HepG2 (cell line): ENCODE data around the gene SLC13A5. TPM values are rescaled to one million over a fixed set of nuclear protein-coding genes. Genes with fewer than 3 reads are reported as not detected.

Experiments used
- AKAP8 ChIP-seq: sonication (generic); formaldehyde crosslinking; IDR thresholded peaks from 2 replicates; pipeline ENCODE4 v1.5.1; 2020; ENCODE audit warnings: mild to moderate bottlenecking, missing genetic modification reagents
- FOXK2 ChIP-seq: fragments of 450-650 bp; IDR thresholded peaks from 2 replicates; pipeline ENCODE4 v1.6.1; 2016
- GZF1 ChIP-seq: sonication (generic); formaldehyde crosslinking; IDR thresholded peaks from 2 replicates; pipeline ENCODE4 v1.5.1; 2020; ENCODE audit warnings: mild to moderate bottlenecking, missing genetic modification reagents
- PHF5A ChIP-seq: IDR thresholded peaks from one replicate; pipeline ENCODE4 v1.6.1; 2018; ENCODE audit warnings: low read depth, missing genetic modification reagents; ENCODE audit not compliant: unreplicated experiment
- TARDBP ChIP-seq: sonication (generic); formaldehyde crosslinking; IDR thresholded peaks from 2 replicates; pipeline ENCODE4 v1.8.0; 2022; ENCODE audit warnings: mild to moderate bottlenecking, missing genetic modification reagents
- ZFAT ChIP-seq: sonication (generic); formaldehyde crosslinking; conservative IDR thresholded peaks from 2 replicates; pipeline ENCODE4 v1.8.1; 2023; ENCODE audit warnings: missing genetic modification reagents, inconsistent platforms
- ZFP62 ChIP-seq: sonication (generic); formaldehyde crosslinking; IDR thresholded peaks from 2 replicates; pipeline ENCODE4 v1.4.0; 2020; ENCODE audit warnings: missing genetic modification reagents
- ZFX ChIP-seq: sonication (generic); formaldehyde crosslinking; IDR thresholded peaks from 2 replicates; pipeline ENCODE4 v1.4.0; 2020; ENCODE audit warnings: mild to moderate bottlenecking, low read depth, missing genetic modification reagents, moderate library complexity
- ZNF253 ChIP-seq: sonication (generic); formaldehyde crosslinking; IDR thresholded peaks from 2 replicates; pipeline ENCODE4 v1.8.0; 2022; ENCODE audit warnings: mild to moderate bottlenecking, missing genetic modification reagents, borderline replicate concordance
- ZNF564 ChIP-seq: sonication (generic); formaldehyde crosslinking; IDR thresholded peaks from 2 replicates; pipeline ENCODE4 v1.8.1; 2023; ENCODE audit warnings: mild to moderate bottlenecking, missing genetic modification reagents
- polyA plus RNA-seq, 8 experiments: library from polyadenylated mRNA; depleted of rRNA in 3 of 8; stranded (reverse) in 7 of 8; unstranded in 1 of 8; fragments of >200 nt; fragmentation: Illumina TruSeq in 4 of 8; extraction: Trizol in 4 of 8; gene quantifications; 2 replicates each; pipeline versions ENCODE4 v1.2.1 to v1.2.3, GENCODE V29; 2011 to 2016; ENCODE audit warnings: low read depth in 4 of 8, missing spikeins in 1 of 8, mixed read lengths in 1 of 8; ENCODE audit not compliant: insufficient read depth in 1 of 8
- total RNA-seq, 5 experiments: library from RNA; depleted of rRNA; stranded (reverse); fragments of >200 nt; fragmentation: Illumina TruSeq; extraction: Trizol; gene quantifications; 2 replicates each; pipeline ENCODE4 v1.2.3, GENCODE V29; 2016; ENCODE audit warnings: low read depth in 1 of 5
- TF ChIP-seq, protein P1 (sequence below): sonication (generic); formaldehyde crosslinking; conservative IDR thresholded peaks from 2 replicates; pipeline ENCODE4 v1.4.0; 2020; ENCODE audit warnings: mild to moderate bottlenecking, missing genetic modification reagents, moderate library complexity
- TF ChIP-seq, protein P2 (sequence below): sonication (generic); formaldehyde crosslinking; IDR thresholded peaks from 2 replicates; pipeline ENCODE4 v1.5.1; 2020; ENCODE audit warnings: mild to moderate bottlenecking, missing genetic modification reagents, borderline replicate concordance
- TF ChIP-seq, protein P3 (sequence below): sonication (generic); formaldehyde crosslinking; IDR thresholded peaks from 2 replicates; pipeline ENCODE4 v1.9.0; 2021; ENCODE audit warnings: missing genetic modification reagents, borderline replicate concordance
- TF ChIP-seq, protein P4 (sequence below): sonication (generic); formaldehyde crosslinking; IDR thresholded peaks from 2 replicates; pipeline ENCODE4 v1.4.0; 2020; ENCODE audit warnings: missing genetic modification reagents
- TF ChIP-seq, protein P5 (sequence below): sonication (generic); formaldehyde crosslinking; IDR thresholded peaks from 2 replicates; pipeline ENCODE4 v1.8.1; 2023; ENCODE audit warnings: mild to moderate bottlenecking, missing genetic modification reagents
- TF ChIP-seq, protein P6 (sequence below): sonication (generic); formaldehyde crosslinking; IDR thresholded peaks from 2 replicates; pipeline ENCODE4 v1.5.1; 2020; ENCODE audit warnings: missing genetic modification reagents, mild to moderate bottlenecking, borderline replicate concordance

SLC13A5 gene
- total and polyA plus RNA-seq, 2 of the 13 experiments (the other 11 are each of a cell fraction or from before 2014, with no cell fraction given): 42.8 to 310 TPM

DNA sequence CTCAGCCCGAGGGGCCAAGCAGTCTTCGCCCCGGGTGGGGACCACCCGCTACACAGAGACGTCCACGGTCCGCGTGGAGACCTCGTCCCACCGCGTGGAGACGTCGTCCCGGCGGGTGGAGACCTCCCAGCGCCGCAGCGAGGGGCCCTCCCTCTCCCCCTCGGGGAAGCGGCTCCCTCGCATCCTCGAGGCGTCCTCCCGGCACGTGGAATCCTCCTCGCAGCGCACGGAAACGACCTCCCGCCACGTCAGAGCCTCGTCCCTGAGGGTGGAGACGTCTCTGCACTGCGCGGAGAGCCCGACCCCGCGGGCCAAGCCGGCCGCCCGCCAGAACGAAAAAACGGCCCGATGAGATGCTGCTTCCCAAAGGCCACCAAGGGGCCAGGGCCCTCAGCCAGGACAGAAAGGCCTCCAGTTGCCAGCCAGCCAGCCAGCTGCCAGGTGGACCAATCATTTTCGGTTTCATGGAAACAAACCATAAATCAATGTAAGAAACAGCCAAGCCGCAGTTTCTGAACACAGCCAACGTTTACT, 61.2 kb downstream of the SLC13A5 start (continued):
- TF ChIP-seq, protein P1, sequence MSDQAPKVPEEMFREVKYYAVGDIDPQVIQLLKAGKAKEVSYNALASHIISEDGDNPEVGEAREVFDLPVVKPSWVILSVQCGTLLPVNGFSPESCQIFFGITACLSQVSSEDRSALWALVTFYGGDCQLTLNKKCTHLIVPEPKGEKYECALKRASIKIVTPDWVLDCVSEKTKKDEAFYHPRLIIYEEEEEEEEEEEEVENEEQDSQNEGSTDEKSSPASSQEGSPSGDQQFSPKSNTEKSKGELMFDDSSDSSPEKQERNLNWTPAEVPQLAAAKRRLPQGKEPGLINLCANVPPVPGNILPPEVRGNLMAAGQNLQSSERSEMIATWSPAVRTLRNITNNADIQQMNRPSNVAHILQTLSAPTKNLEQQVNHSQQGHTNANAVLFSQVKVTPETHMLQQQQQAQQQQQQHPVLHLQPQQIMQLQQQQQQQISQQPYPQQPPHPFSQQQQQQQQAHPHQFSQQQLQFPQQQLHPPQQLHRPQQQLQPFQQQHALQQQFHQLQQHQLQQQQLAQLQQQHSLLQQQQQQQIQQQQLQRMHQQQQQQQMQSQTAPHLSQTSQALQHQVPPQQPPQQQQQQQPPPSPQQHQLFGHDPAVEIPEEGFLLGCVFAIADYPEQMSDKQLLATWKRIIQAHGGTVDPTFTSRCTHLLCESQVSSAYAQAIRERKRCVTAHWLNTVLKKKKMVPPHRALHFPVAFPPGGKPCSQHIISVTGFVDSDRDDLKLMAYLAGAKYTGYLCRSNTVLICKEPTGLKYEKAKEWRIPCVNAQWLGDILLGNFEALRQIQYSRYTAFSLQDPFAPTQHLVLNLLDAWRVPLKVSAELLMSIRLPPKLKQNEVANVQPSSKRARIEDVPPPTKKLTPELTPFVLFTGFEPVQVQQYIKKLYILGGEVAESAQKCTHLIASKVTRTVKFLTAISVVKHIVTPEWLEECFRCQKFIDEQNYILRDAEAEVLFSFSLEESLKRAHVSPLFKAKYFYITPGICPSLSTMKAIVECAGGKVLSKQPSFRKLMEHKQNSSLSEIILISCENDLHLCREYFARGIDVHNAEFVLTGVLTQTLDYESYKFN (CRISPR knock-in tag): peak; percentile 70
- TF ChIP-seq ZNF564 (CRISPR knock-in tag) (peak; percentile 96), ZFP62 (CRISPR knock-in tag) (no peak), AKAP8 (CRISPR knock-in tag) (no peak), ZNF253 (CRISPR knock-in tag) (peak; percentile 99), ZFX (CRISPR knock-in tag) (peak; percentile 93), GZF1 (CRISPR knock-in tag) (peak; percentile 94), FOXK2 (no peak), TARDBP (CRISPR knock-in tag) (no peak), PHF5A (CRISPR knock-in tag) (no peak), ZFAT (CRISPR knock-in tag) (peak; percentile 95)
- TF ChIP-seq, protein P2, sequence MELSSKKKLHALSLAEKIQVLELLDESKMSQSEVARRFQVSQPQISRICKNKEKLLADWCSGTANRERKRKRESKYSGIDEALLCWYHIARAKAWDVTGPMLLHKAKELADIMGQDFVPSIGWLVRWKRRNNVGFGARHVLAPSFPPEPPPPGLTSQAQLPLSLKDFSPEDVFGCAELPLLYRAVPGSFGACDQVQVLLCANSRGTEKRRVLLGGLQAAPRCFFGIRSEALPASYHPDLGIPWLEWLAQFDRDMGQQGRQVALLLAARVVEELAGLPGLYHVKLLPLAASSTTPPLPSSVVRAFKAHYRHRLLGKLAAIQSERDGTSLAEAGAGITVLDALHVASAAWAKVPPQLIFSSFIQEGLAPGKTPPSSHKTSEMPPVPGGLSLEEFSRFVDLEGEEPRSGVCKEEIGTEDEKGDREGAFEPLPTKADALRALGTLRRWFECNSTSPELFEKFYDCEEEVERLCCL (CRISPR knock-in tag): peak; percentile 92; the same call in 1 of the 2 replicates
- TF ChIP-seq, protein P3, sequence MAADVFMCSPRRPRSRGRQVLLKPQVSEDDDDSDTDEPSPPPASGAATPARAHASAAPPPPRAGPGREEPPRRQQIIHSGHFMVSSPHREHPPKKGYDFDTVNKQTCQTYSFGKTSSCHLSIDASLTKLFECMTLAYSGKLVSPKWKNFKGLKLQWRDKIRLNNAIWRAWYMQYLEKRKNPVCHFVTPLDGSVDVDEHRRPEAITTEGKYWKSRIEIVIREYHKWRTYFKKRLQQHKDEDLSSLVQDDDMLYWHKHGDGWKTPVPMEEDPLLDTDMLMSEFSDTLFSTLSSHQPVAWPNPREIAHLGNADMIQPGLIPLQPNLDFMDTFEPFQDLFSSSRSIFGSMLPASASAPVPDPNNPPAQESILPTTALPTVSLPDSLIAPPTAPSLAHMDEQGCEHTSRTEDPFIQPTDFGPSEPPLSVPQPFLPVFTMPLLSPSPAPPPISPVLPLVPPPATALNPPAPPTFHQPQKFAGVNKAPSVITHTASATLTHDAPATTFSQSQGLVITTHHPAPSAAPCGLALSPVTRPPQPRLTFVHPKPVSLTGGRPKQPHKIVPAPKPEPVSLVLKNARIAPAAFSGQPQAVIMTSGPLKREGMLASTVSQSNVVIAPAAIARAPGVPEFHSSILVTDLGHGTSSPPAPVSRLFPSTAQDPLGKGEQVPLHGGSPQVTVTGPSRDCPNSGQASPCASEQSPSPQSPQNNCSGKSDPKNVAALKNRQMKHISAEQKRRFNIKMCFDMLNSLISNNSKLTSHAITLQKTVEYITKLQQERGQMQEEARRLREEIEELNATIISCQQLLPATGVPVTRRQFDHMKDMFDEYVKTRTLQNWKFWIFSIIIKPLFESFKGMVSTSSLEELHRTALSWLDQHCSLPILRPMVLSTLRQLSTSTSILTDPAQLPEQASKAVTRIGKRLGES (CRISPR knock-in tag): peak; percentile 52
- TF ChIP-seq, protein P4, sequence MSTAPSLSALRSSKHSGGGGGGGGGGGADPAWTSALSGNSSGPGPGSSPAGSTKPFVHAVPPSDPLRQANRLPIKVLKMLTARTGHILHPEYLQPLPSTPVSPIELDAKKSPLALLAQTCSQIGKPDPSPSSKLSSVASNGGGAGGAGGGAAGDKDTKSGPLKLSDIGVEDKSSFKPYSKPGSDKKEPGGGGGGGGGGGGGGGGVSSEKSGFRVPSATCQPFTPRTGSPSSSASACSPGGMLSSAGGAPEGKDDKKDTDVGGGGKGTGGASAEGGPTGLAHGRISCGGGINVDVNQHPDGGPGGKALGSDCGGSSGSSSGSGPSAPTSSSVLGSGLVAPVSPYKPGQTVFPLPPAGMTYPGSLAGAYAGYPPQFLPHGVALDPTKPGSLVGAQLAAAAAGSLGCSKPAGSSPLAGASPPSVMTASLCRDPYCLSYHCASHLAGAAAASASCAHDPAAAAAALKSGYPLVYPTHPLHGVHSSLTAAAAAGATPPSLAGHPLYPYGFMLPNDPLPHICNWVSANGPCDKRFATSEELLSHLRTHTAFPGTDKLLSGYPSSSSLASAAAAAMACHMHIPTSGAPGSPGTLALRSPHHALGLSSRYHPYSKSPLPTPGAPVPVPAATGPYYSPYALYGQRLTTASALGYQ: no peak; the same call in 1 of the 2 replicates
- TF ChIP-seq, protein P5, sequence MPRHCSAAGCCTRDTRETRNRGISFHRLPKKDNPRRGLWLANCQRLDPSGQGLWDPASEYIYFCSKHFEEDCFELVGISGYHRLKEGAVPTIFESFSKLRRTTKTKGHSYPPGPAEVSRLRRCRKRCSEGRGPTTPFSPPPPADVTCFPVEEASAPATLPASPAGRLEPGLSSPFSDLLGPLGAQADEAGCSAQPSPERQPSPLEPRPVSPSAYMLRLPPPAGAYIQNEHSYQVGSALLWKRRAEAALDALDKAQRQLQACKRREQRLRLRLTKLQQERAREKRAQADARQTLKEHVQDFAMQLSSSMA (CRISPR knock-in tag): peak; percentile 51; the same call in 1 of the 2 replicates
- TF ChIP-seq, protein P6, sequence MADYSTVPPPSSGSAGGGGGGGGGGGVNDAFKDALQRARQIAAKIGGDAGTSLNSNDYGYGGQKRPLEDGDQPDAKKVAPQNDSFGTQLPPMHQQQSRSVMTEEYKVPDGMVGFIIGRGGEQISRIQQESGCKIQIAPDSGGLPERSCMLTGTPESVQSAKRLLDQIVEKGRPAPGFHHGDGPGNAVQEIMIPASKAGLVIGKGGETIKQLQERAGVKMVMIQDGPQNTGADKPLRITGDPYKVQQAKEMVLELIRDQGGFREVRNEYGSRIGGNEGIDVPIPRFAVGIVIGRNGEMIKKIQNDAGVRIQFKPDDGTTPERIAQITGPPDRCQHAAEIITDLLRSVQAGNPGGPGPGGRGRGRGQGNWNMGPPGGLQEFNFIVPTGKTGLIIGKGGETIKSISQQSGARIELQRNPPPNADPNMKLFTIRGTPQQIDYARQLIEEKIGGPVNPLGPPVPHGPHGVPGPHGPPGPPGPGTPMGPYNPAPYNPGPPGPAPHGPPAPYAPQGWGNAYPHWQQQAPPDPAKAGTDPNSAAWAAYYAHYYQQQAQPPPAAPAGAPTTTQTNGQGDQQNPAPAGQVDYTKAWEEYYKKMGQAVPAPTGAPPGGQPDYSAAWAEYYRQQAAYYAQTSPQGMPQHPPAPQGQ (CRISPR knock-in tag): no peak
